ENCODE measurements around the gene DOK7. TPM values are rescaled to one million over a fixed set of nuclear protein-coding genes. Genes with fewer than 3 reads are reported as not detected.

Gene DOK7
- total RNA-seq, 2 donors from 2014 or later, result 8.8 to 36.7 TPM

- no peaks in the 10 kb centered on the region for H3K9me3 ChIP-seq
- no peak for TF ChIP-seq CTCF (IDR thresholded peaks at IDR 0.05)
- H3K4me1 ChIP-seq (ENCODE audit: control insufficient read depth in 1 of 2, low read depth in 2 of 2), result no peaks in the 10 kb centered on the region
- no peak overlapping the region for H3K27ac ChIP-seq
- no peaks in the 10 kb centered on the region for H3K27me3 ChIP-seq (replicated peaks; ENCODE audit: insufficient read depth)
- no peak overlapping the region for H3K4me3 ChIP-seq
- ATAC-seq (ENCODE audit: insufficient number of reproducible peaks, low FRiP score, low read depth) (no peak), DNase-seq (ENCODE audit: low spot score) (no peak)
- peaks cover 77% of the 10 kb centered on the region for H3K36me3 ChIP-seq
Measured at GRCh38 chr4:3513807-3514206, 50.7 kb downstream of the DOK7 start.

- Histone ChIP-seq H3K27me3 (replicated peaks; ENCODE audit: insufficient read depth) (no peaks in the 10 kb centered on the region), H3K4me1 (ENCODE audit: control insufficient read depth in 1 of 2, low read depth in 2 of 2) (no peaks in the 10 kb centered on the region), H3K36me3 (peaks cover 82% of the 10 kb centered on the region), H3K4me3 (no peak overlapping the region), H3K27ac (no peak overlapping the region), H3K9me3 (no peaks in the 10 kb centered on the region)
- DNase-seq (ENCODE audit: low spot score), result no peak
- ATAC-seq (ENCODE audit: insufficient number of reproducible peaks, low FRiP score, low read depth), result no peak
- TF ChIP-seq CTCF (IDR thresholded peaks at IDR 0.05), result no peak
Measured at GRCh38 chr4:3514221-3514780, 51.2 kb downstream of the DOK7 start.

GRCh38 chr4:3514806-3515501, 51.8 kb downstream of the DOK7 start:
- H3K27ac ChIP-seq, result no peak overlapping the region
- peaks cover 81% of the 10 kb centered on the region for H3K36me3 ChIP-seq
- TF ChIP-seq CTCF (IDR thresholded peaks at IDR 0.05), result no peak
- no peaks in the 10 kb centered on the region for H3K9me3 ChIP-seq
- H3K4me3 ChIP-seq, result no peak overlapping the region
- no peak for DNase-seq (ENCODE audit: low spot score)
- no peak for ATAC-seq (ENCODE audit: insufficient number of reproducible peaks, low FRiP score, low read depth)
- no peaks in the 10 kb centered on the region for H3K4me1 ChIP-seq (ENCODE audit: control insufficient read depth in 1 of 2, low read depth in 2 of 2)
- no peaks in the 10 kb centered on the region for H3K27me3 ChIP-seq (replicated peaks; ENCODE audit: insufficient read depth)

- Histone ChIP-seq H3K27me3 (replicated peaks; ENCODE audit: insufficient read depth) (no peaks in the 10 kb centered on the region), H3K4me1 (ENCODE audit: control insufficient read depth in 1 of 2, low read depth in 2 of 2) (no peaks in the 10 kb centered on the region), H3K9me3 (no peaks in the 10 kb centered on the region), H3K4me3 (no peak overlapping the region), H3K36me3 (peaks cover 80% of the 10 kb centered on the region), H3K27ac (no peak overlapping the region)
- ATAC-seq (ENCODE audit: insufficient number of reproducible peaks, low FRiP score, low read depth), result no peak
- no peak for DNase-seq (ENCODE audit: low spot score)
- no peak for TF ChIP-seq CTCF (IDR thresholded peaks at IDR 0.05)
Measured at GRCh38 chr4:3515646-3516045, 52.5 kb downstream of the DOK7 start.

- TF ChIP-seq CTCF (IDR thresholded peaks at IDR 0.05), result no peak
- no peak overlapping the region for H3K27ac ChIP-seq
- no peaks in the 10 kb centered on the region for H3K27me3 ChIP-seq (replicated peaks; ENCODE audit: insufficient read depth)
- no peaks in the 10 kb centered on the region for H3K4me1 ChIP-seq (ENCODE audit: control insufficient read depth in 1 of 2, low read depth in 2 of 2)
- ATAC-seq (ENCODE audit: insufficient number of reproducible peaks, low FRiP score, low read depth) (no peak), DNase-seq (ENCODE audit: low spot score) (no peak)
- H3K9me3 ChIP-seq, result no peaks in the 10 kb centered on the region
- H3K4me3 ChIP-seq, result no peak overlapping the region
- H3K36me3 ChIP-seq, result peaks cover 80% of the 10 kb centered on the region
Measured at GRCh38 chr4:3516061-3516835, 53.1 kb downstream of the DOK7 start.
